Superior temporal gyrus (tissue), 1 donor: Measurements from ENCODE around the gene BUD13.

Experiments used
- DNase-seq: peaks from one replicate; pipeline ENCODE4 v3.0.0-alpha.2; 2016; ENCODE audit errors: extremely low spot score

Gene BUD13

DNA sequence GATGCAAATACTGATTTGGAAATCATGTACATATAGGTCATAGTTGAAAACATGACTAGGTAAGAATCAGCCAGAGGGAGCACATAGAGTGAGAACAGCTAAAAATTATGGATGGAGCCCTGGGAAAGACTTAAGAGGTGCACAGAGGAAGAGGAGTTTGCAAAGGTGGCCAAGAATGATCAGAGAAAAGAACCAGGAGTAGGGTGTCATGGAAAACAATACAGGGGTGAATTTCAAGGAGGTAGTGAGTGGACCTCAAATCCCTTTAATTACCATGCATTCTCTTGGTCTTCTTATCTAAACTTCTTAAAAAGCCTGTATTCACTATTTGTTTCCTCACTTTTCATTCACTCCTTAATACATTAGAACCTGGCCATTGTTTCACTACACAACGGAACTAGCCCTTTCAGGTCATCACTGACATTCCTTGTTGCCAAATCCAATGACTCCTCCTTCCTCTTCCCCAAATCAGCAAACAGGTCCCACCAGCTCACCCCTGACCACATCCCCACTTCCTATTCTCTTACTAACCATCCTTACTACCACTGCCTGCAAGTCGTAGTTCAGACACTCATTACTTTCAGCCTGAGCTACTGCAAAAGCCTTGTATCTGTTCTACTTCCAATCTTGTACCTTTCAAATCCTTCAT, 22.6 kb downstream of the BUD13 start:
- no peak for DNase-seq

DNA sequence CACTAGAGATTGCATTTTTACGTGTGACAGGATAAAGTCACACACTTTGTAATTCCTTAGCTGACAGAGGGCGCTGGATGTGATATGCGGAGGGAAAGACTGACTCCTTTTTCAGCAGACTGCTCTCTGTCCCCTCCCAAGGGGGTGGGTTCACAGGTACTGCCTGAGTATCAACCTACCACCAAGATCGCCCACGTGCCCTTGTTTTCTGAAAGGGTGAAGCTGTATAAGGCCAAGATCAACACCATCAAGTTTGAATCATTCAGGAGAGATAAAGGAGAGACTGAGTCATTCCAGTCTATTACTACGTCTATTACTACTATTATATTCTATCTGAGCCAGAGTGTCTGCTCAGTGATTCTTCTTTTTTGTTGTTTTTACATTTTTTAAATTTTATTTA, 30.7 kb downstream of the BUD13 start:
- DNase-seq = no peak

DNA sequence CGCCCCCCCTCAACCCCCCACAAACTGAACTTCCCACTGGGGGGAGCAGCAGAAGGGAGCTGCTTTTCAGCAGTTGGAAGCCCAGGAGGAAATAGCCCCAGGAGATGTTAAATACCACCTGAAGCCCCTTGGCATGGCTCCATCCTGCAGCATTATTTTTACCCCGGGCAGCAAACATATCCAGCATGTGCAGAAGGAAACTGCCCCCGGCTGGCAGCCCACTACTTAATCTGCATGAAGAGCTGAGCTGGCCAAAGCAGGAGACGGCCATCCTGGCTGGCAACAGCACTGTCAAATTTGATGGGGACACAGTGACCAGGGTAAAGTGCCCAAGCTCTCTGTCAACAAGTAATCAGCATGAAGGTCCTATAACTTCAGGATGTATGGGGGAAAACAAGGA, 32.0 kb downstream of the BUD13 start:
- DNase-seq = no peak

DNA sequence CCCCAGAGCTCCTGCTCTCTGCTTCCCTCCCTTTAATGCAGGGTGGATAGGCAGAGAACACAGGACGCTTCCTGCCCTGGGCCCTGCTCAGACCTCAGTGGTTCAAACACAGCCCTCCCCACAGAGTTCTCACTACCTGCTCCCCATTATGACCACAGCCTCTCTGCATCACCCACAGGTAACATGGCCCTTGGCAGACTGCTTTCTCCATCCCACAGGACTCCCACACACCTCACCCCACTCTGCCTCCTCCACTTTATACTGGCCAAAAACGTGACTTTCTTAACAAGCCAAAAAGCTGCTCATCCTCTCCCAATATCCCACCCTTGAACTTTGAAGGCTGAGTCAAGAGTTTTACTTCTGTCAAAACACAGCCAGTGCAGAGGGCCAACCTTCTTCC, 33.8 kb downstream of the BUD13 start:
- DNase-seq = no peak

DNA sequence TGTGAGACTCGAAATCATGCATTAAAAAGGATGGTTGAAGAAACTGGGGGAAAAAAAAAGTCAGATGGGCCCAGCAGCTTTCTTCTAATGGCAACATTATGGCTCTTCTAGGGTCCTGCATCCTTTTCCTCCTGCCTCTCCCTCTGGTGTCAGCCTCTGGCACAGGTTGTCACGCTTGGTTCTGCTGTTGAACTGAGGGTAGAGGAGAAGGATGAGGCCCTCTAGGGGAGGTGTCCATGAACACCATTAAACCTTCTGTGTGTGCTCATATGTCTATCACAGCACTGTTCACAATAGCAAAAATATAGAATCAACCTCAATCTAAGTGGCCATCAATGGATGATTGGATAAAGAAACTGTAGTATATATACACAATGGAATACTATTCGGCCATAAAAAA, 36.0 kb downstream of the BUD13 start:
- DNase-seq = no peak

DNA sequence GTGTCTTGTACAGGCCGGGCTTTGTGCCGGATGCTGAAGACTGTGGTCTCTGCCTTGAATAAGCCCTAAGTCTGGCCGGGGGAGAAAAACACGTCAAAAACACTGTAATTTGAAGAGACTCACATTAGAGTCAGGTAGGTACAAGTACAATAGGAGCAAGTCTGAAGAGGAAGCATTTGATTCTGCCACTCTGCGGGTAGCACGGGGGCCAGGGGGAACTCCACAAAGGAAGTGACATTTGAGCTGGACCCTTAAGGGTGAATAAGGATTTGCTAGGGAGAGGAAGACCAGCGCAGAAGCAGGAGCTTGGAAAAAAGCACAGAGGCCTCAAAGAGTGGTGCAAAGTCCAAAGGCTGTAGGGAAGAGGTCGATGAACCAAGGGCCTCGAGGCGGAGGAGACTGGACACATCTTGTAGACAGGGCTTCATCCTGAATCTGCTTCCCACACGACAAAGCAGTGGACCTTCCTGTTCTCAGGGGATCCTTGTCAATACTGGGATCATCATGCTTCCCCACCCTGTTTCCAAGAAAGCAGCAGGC, 38.7 kb downstream of the BUD13 start:
- DNase-seq = no peak

DNA sequence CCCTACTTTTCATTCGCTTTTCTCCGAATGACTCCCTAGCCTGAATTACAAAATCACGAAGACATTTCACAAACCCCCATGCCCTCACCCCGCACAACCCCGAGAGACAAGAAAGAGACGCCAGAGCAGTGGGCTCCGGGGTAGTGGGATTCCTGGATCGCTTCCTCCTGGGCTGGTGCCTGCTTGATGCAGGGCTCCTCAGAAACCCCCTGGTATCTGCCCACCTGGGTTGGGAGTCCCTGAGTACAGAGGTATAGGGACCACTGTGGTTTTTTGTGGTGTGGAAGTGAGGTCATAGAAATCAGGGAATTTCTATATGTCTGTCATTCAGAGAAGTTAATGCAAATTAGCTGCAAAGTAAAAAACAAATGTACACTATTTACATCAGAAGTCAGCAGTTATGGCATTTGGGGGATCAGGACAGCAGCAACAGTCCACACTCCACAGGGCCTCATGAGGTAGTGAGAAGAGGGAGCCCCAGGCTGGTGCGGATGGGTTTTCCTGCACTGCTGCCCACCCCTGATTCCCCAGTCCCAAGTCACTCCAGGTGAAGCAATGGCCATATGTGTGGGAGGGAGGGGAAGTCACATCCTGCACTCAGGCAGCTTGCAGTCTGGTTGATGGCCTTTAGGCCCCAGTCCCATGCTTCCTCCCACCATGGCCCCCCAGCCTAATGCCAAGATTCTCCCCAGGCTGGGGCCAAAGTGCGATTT, 39.6 kb downstream of the BUD13 start:
- no peak for DNase-seq

DNA sequence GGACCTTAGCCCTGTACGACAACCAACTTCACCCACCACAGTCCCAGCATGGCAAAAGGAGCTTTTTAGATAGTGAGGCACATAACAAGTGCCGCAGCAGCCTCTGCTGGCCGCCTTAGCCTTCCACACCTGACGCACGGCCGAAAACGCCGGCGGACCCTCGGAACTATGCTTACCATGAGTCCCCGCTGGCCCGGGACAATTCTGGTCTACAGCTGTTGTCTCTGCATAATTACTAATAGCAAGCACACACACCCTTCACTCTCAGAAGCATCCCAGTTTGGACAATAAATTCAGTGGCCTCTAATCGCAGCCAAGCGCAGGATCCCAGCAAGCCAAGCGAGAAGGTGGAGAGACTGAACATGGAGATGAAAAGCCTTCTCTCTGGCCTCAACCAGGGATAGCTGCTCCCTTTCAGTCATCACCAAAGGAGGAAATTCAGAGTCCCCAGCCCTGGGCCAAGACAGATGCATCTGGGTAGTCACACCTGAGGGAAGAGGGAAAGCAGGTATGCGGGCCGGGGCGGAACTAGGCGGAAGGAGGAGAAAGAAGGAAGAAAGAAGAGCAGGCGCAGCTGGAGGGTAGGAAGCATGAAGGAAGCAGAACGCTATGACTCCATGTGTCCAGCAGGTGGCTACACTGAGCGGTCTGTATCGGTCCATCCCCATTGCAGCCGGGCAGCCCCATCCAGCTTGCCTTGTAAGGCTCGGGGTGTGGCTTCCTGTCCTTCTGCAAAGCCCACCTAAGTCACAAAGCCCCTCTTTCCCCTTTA, 40.3 kb downstream of the BUD13 start:
- DNase-seq = peak; percentile 80

DNA sequence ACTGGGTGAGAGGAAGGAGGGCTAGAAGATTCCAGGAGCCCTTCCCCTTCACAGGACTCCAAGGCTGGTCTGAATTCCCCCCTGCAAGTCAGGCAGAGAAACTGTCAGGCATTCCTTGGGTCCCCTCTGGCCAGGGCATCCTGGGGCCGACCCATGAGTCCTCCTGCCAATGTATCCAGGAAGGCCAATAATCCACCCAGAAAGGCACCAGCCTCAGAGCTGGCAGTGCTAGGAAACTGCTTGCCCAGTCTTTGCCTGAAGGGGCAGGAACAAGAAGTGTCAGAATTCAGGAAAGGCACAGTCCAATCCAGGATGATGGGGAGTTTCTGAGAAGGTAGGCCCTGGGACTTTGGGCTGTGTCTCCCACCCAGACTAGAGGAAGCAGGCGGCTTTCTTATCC, 41.0 kb downstream of the BUD13 start:
- peak; percentile 28 for DNase-seq

DNA sequence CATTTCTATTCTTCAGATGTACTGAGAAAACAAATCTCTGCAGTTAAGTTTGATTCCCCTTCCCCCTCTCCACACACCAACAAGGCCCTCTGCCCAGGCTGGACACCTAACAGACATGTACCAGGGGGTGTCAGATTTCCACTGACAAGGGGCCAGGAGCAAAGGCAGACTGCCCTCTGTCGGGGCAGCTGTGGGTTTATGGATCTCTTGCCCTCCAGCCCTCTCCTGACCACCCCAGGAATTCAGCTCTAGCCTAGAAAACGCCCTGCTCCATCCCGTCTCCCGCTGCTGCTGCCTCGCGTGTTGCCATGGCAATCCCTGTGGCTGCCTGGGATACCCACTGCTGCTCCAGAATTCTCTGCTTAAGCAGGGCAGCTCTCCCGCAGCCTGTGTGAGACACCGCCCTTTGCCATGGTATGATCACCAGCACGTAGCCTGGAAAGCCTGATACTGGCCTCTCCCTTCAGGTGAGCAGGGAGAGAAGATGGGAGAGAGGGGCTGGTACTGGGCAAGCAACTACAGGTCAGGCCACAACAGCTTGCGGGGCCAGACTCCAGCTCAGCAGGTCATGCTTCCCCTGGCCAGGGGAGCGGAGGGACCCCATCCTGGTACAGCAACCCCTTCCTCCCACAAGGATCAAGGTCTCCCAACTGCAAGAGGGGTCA, 41.6 kb downstream of the BUD13 start:
- DNase-seq = peak; percentile 69

DNA sequence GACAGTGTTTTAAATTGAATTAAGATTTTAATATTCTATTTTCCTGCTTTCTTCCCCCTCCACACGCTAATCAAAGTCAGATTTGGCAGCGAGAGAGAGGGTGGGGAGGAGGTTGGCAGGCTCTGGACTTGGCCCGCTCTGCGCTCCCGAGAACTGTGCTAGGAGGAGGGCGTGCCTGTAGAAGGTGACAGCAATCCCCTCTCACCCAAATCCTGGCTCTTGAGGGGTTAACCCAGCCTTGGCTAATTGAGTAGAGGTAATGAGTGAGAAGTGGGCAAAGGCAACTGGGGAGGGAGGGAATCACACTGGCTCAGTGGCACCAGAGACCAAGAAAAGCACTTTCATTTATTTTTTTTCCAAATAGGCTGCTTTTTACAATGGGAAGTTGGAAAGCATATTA, 42.2 kb downstream of the BUD13 start:
- no peak for DNase-seq

DNA sequence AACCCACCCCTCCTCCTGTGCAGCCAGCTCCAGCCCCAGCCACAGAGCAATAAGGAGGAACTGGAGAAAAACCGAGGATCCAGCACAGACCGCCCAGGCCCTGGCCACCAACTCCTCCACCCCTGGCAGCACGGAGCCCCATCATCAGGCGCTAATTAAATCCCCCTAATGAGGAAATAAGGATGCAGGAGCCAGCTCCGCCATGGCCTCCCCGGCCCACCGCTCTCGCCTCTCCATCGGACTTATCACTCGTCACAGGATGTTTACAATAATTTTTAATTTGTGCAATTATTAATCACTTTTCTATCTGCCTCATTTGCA, 42.6 kb downstream of the BUD13 start:
- DNase-seq = no peak

DNA sequence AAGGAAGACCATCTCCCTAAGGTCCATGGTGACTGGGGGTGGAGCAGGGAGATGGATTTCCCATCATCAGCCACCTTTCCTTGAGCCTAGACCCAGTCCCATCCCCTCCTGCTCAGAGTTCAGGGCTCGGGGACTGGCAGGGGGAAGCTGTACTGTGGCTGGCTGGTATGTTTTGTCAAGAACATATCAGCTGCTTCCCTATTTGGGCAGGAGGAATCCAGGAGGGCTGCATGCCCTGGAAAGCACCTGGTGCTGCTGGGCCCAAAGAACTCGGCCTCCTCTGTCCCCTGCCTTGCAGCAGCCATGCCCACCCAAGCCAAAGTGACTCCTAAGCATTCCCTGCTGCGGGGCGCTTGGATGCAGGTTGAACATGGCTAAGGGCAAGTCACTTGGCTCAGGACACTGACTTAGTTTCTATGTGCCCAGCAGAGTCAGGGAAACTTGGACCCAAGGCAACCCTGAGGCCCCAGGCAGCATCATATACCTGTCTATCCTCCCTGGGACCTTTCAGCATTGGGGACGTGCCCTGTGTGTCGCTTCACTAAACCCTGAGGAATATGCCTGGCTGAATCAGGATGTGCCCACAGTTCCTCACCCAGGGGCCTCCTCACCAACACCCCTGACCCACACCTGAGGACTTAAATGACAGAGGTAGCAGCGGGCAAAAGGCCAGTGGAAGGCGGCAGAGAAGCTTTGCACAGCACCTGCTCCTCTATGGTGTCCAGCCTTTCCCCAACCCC, 43.1 kb downstream of the BUD13 start:
- DNase-seq = no peak

DNA sequence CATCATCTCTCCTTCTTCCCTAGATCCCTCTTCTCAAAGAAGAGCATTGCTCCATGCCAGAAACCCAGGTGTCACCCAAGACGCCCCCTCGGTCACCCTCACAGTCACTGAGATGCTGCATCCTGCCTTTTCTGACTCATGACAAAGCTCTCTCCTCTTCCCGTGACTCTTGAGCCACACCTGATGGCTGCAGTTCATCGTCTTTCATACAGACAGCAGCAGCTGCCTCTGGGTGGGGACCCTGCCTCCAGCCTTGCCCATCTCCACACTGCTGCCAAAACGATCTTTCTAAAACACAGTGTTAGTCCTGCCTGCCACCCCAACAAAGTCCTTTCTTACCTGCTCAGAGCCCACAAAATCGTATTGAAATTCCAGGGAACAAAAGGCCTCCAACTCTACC, 44.8 kb downstream of the BUD13 start:
- DNase-seq = no peak

DNA sequence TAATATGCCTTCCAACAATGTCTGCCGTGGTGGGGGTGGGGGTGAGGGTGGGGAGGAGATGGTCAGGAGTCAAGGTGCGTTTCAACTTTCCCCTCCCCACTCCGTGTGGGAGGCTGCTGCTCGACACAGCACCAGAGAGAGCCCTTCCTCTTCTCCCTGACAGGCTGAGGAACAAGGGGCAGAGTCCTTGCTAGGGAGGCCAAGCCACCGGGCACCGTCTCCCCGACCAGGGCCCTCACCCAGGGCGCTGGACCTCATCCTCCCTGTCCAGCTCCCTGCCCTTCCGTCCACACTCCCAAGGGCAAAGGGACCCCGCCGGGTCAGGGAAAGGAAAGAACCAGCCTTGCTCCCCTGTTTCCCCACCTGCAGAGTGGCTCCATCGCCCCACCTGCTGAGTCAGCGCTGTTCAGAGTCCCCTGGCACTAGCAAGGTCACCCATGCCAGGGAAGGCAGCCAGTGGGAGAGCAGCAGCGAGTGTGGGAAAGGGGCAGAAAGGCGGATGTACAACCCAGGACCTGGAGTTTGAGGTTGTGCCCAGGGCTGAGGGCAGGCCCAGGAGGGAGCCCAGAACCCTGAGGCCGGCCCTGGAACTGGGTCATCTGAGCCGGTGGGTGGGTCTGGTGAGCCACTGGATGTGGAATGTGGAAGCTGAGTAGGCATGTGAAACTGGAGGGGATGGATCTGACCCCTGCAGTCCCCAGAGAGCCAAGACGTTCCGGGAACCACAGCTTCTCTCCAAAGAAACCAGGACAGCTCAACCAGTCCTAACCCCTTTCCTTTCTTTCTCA, 47.2 kb downstream of the BUD13 start:
- no peak for DNase-seq

DNA sequence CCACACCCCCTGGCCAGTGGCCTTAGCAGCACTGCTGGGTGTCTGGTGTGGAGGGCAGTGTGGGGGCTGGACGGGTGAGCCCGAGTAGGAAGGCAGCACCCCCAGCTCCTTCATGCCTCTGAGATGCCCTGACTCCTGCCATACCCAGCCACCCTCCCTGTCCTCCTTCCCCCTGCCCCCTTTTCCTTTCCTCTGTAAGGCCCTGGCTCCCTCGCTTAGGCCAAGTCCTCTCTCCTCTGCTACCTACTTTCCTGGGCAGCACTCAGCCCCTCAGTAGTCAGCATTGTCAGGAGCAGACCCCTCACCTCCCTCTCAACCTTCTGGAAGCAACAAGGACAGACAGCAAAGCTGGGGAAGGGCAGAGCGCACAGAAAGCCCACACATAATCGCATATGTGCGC, 48.0 kb downstream of the BUD13 start:
- no peak for DNase-seq

DNA sequence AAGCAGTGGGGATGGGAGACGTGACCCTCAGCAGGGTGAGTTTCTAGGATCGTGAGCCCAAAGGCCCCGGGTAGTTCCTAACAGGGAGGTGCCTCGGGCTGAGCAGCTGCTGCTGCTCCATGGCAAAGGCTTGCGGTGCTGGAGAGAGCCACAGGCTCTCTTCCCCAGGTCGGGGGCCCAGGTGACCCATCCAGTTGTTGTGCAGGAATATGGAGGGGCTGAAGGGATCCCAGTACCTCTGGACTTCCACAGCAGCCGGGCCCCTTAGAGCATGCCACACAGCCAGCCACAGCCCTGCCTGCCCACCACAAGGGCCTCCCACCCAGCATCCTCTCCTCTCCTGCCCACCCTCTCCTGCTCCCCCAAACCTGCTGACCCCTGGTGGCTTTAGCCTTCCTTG, 49.3 kb downstream of the BUD13 start:
- no peak for DNase-seq

DNA sequence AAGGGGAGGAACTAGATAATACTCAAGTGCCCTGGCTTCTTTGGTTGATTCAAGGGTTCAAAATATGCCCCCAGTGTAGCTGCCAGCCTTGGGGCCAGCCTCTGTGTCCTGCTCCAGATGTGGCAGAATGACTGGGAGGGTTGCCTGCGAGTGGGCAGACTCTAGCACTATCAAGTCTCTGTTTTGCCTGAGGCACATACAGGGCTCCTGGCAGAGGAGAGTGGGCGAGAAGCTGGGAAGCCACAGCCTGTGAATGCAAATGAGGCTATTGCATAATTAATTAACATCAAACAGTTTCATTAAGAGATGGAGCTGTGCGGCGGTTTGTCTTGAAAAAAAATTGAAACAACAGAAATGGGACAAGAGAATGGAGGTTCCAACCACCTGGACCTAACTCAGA, 50.8 kb downstream of the BUD13 start:
- peak; percentile 46 for DNase-seq

DNA sequence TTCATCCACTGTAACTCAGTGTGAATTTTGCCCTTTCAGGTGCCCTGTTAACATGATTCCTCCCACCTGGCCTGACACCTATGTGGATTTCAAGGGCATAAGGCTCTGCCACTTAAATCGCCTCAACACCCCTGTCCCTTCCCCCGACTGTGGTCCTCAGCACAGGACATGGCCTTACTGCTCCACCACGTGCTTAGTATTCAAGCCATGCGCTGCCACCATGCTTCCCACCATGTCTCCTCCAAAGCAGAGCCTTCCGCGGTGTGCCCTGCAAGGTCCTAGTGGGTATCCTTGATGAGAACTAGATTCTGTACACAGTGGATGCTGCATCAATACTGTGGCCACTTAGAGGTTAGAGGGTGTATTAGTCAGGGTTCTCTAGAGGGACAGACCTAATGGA, 51.9 kb downstream of the BUD13 start:
- no peak for DNase-seq

DNA sequence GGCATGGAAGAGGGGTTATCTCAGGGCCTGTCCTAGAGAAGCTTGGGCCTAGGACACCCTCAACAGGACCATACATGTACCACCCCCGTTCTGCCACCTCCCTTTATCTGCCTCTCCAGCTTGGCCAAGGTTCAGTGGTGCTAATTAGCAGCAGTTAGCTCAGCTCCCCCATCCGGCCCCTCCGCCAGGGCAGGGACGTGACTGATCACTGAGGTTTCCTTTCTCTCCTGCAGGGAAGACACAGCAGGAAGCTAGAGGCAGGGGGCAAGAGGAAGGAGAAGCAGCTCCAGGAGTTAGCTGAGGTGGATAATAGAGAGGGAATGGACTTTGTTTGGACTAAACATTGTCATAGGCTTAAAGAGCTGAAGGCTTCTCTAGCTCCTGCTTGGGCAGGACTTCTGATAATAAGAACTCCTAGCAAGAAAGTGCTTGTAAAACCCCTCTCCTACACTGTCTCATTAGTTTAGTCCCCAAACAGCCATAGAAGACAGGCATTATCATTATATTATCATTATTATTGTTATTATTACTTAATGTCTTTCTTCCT, 53.8 kb downstream of the BUD13 start:
- no peak for DNase-seq

DNA sequence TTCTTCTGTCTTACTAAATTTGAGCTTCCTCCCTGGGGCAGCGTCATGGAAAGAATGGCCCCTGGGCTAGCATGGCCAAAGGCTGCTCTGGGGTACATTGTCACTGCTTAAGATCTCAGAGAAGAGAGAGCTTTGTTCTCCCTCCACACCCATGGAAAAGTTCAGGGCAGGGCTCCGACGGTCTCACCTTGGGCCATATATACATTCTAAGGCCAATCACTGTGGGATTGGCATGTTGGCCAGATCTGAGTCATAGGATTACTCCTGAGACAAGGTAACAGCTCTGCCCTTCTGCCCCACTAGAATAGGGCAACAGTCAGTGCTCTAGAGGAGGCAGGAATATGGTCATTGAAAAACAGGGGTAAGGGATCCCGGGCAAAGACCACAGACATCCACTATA, 56.2 kb downstream of the BUD13 start:
- no peak for DNase-seq
